H9 (cell line): ENCODE results near the gene NT5C3A. TPM values are rescaled to one million over a fixed set of nuclear protein-coding genes. Genes with fewer than 3 reads are reported as not detected.

ENCODE experiments used
- DNase-seq: peaks from one replicate; pipeline ENCODE4 v3.0.0-alpha.2; 2017
- H2AFZ ChIP-seq: one replicate; pipeline ENCODE4 v1.6.1; 2013; ENCODE audit warnings: mild to moderate bottlenecking, low read length, control low read depth, moderate library complexity
- H2AK5ac ChIP-seq: 2 replicates; pipeline ENCODE4 v1.6.1; 2013; ENCODE audit warnings: low read length, control low read depth, mixed read lengths; ENCODE audit not compliant: insufficient read length
- H2BK120ac ChIP-seq: one replicate; pipeline ENCODE4 v1.6.1; 2013; ENCODE audit warnings: low read depth, mild to moderate bottlenecking, low read length, control low read depth, inconsistent platforms; ENCODE audit not compliant: poor library complexity, severe bottlenecking
- H2BK12ac ChIP-seq: 2 replicates; pipeline ENCODE4 v1.6.1; 2013; ENCODE audit warnings: low read length, control low read depth, mixed read lengths, low read depth; ENCODE audit not compliant: insufficient read length
- H2BK15ac ChIP-seq: 2 replicates; pipeline ENCODE4 v1.6.1; 2013; ENCODE audit warnings: low read depth, low read length, control low read depth
- H2BK20ac ChIP-seq: one replicate; pipeline ENCODE4 v1.6.1; 2013; ENCODE audit warnings: low read depth, mild to moderate bottlenecking, low read length, control low read depth, inconsistent platforms; ENCODE audit not compliant: poor library complexity, severe bottlenecking
- H2BK5ac ChIP-seq: 2 replicates; pipeline ENCODE4 v1.6.1; 2013; ENCODE audit warnings: low read length, control low read depth, mixed read lengths; ENCODE audit not compliant: insufficient read length
- H3K14ac ChIP-seq: 2 replicates; pipeline ENCODE4 v1.6.1; 2013; ENCODE audit warnings: low read length, control low read depth; ENCODE audit not compliant: insufficient read depth
- H3K18ac ChIP-seq: 2 replicates; pipeline ENCODE4 v1.6.1; 2013; ENCODE audit warnings: low read depth, mild to moderate bottlenecking, mixed read lengths, low read length, control low read depth; ENCODE audit not compliant: insufficient read length
- H3K23ac ChIP-seq: 2 replicates; pipeline ENCODE4 v1.6.1; 2013; ENCODE audit warnings: low read length, control low read depth, mixed read lengths, low read depth; ENCODE audit not compliant: insufficient read length
- H3K23me2 ChIP-seq: 2 replicates; pipeline ENCODE4 v1.6.1; 2013; ENCODE audit warnings: low read depth, mild to moderate bottlenecking, mixed read lengths, low read length, control low read depth; ENCODE audit not compliant: insufficient read length, poor library complexity, severe bottlenecking
- H3K27ac ChIP-seq: 2 replicates; pipeline ENCODE4 v1.5.1; 2013; ENCODE audit warnings: low read length, control low read depth, mixed read lengths, low read depth; ENCODE audit not compliant: insufficient read length
- H3K27me3 ChIP-seq: 2 replicates; pipeline ENCODE4 v1.6.1; 2013; ENCODE audit warnings: low read length, control low read depth, inconsistent platforms; ENCODE audit not compliant: insufficient read depth
- H3K4ac ChIP-seq: 2 replicates; pipeline ENCODE4 v1.6.1; 2013; ENCODE audit warnings: low read depth, mild to moderate bottlenecking, control low read depth, inconsistent platforms, low read length, moderate library complexity
- H3K4me1 ChIP-seq: 2 replicates; pipeline ENCODE4 v1.6.1; 2013; ENCODE audit warnings: low read length, control low read depth, inconsistent platforms; ENCODE audit not compliant: insufficient read depth
- H3K4me2 ChIP-seq: 2 replicates; pipeline ENCODE4 v1.6.1; 2013; ENCODE audit warnings: low read length, control low read depth, mixed read lengths; ENCODE audit not compliant: insufficient read length, insufficient read depth
- H3K56ac ChIP-seq: 2 replicates; pipeline ENCODE4 v1.6.1; 2013; ENCODE audit warnings: low read depth, mild to moderate bottlenecking, mixed read lengths, low read length, control low read depth; ENCODE audit not compliant: insufficient read length
- H3K79me1 ChIP-seq: 2 replicates; pipeline ENCODE4 v1.6.1; 2013; ENCODE audit warnings: low read depth, mild to moderate bottlenecking, moderate library complexity, low read length, control low read depth, inconsistent platforms; ENCODE audit not compliant: insufficient read depth, poor library complexity, severe bottlenecking
- H3K79me2 ChIP-seq: 2 replicates; pipeline ENCODE4 v1.6.1; 2013; ENCODE audit warnings: low read length, control low read depth, inconsistent platforms; ENCODE audit not compliant: insufficient read depth
- H3K9ac ChIP-seq: 2 replicates; pipeline ENCODE4 v1.6.1; 2013; ENCODE audit warnings: low read length, control low read depth, mixed read lengths; ENCODE audit not compliant: insufficient read length; ENCODE audit errors: extremely low read depth
- H3K9me3 ChIP-seq: one replicate; pipeline ENCODE4 v1.6.1; 2013; ENCODE audit warnings: low read depth, low read length, inconsistent platforms; ENCODE audit not compliant: control insufficient read depth
- H3T11ph ChIP-seq: one replicate; pipeline ENCODE4 v1.6.1; 2013; ENCODE audit warnings: mild to moderate bottlenecking, low read length, control low read depth, inconsistent platforms
- H4K20me1 ChIP-seq: one replicate; pipeline ENCODE4 v1.6.1; 2013; ENCODE audit not compliant: control insufficient read depth, insufficient read length, insufficient read depth
- H4K5ac ChIP-seq: 2 replicates; pipeline ENCODE4 v1.6.1; 2013; ENCODE audit warnings: low read depth, mild to moderate bottlenecking, mixed read lengths, low read length, control low read depth; ENCODE audit not compliant: insufficient read length
- H4K8ac ChIP-seq: replicated peaks from 2 replicates; pipeline ENCODE4 v1.6.1; 2013; ENCODE audit warnings: low read length, control low read depth, mixed read lengths, low read depth; ENCODE audit not compliant: insufficient read length
- H4K91ac ChIP-seq: 2 replicates; pipeline ENCODE4 v1.6.1; 2013; ENCODE audit warnings: low read depth, mild to moderate bottlenecking, moderate library complexity, mixed read lengths, low read length, control low read depth; ENCODE audit not compliant: insufficient read length
- H3K27ac Mint-ChIP-seq, 3 experiments: 2 replicates in 2 of 3; 3 replicates in 1 of 3; pipeline ENCODE4 v1.8.0; 2020 to 2021; ENCODE audit warnings: mixed read lengths in 3 of 3, mild to moderate bottlenecking in 1 of 3, moderate library complexity in 1 of 3
- H3K27me3 Mint-ChIP-seq: 2 replicates; pipeline ENCODE4 v1.8.0; 2021; ENCODE audit warnings: low read depth, mild to moderate bottlenecking, moderate library complexity, mixed read lengths
- H3K36me3 Mint-ChIP-seq, 3 experiments: 2 replicates in 2 of 3; 3 replicates in 1 of 3; pipeline ENCODE4 v1.8.0; 2020 to 2021; ENCODE audit warnings: low read depth in 3 of 3, mixed read lengths in 3 of 3; ENCODE audit not compliant: insufficient read depth in 1 of 3
- H3K4me1 Mint-ChIP-seq, 2 experiments: 2 replicates each; pipeline ENCODE4 v1.8.0; 2020; ENCODE audit warnings: mixed read lengths in 2 of 2
- H3K4me3 Mint-ChIP-seq, 2 experiments: 2 replicates in 1 of 2; 3 replicates in 1 of 2; pipeline ENCODE4 v1.8.0; 2020 to 2021; ENCODE audit warnings: mild to moderate bottlenecking in 2 of 2, mixed read lengths in 2 of 2, moderate library complexity in 1 of 2
- H3K9me3 Mint-ChIP-seq, 2 experiments: 2 replicates in 1 of 2; 3 replicates in 1 of 2; pipeline ENCODE4 v1.8.0; 2020; ENCODE audit warnings: mild to moderate bottlenecking in 2 of 2, mixed read lengths in 2 of 2, moderate library complexity in 1 of 2
- WGBS: extraction: QIAGEN DNeasy Blood & Tissue Kit; methylation state at CpG from one replicate; pipeline ENCODE4 v1.1.7; 2013; ENCODE audit warnings: missing lambda C conversion rate, low lambda C conversion rate, mixed read lengths; ENCODE audit not compliant: insufficient read length; ENCODE audit errors: extremely low coverage; 5-methylcytosine and 5-hydroxymethylcytosine counted together
- total RNA-seq: library from RNA; stranded (reverse); gene quantifications from 2 replicates; pipeline ENCODE4 v1.2.1, GENCODE V29; 2021
- TF ChIP-seq, protein P1 (sequence below): fragments of 200-600 bp; sonication (generic); conservative IDR thresholded peaks from 3 replicates; pipeline ENCODE4 v1.8.0; 2021; ENCODE audit warnings: antibody characterized with exemption, mild to moderate bottlenecking

Gene NT5C3A
- total RNA-seq, 1 experiment from 2014 or later: 22.1 TPM

DNA sequence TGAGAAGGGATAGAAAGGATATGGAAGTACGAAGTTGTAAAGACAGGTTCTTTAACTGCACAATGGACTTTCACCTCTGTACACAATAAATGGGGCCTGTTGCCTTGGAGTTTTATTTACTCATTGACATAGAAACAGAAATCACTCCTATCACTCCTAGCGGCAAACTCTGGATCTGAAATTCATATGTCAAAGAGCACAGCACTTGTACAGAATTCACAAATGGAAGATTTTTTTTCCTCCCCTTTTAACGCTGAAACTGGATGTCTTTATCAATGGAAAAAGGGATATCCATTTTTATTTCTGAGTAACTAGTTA is 18.2 kb downstream of the NT5C3A start:
- no peak overlapping the region for H2BK20ac ChIP-seq
- no peak overlapping the region for H3K18ac ChIP-seq
- H3K14ac ChIP-seq: no peak overlapping the region
- H3K27me3 Mint-ChIP-seq: no peaks in the 10 kb centered on the region
- H2BK12ac ChIP-seq: no peak overlapping the region
- H3K4me1 ChIP-seq: no peaks in the 10 kb centered on the region
- H3K27ac Mint-ChIP-seq: no peak overlapping the region
- H2BK5ac ChIP-seq: no peak overlapping the region
- H3K79me1 ChIP-seq: peaks cover 12% of the 10 kb centered on the region
- no peak overlapping the region for H3K56ac ChIP-seq
- no peak overlapping the region for H3K4me3 Mint-ChIP-seq
- no peaks in the 10 kb centered on the region for H4K20me1 ChIP-seq
- H3T11ph ChIP-seq: no peak overlapping the region
- H2BK120ac ChIP-seq: no peak overlapping the region
- H4K91ac ChIP-seq: no peak overlapping the region
- no peak for DNase-seq
- H3K23ac ChIP-seq: no peak overlapping the region
- peaks cover 0 to 2% of the 10 kb centered on the region in 2 experiments; a peak in 1 of 4 replicates for H3K4me1 Mint-ChIP-seq
- H3K36me3 Mint-ChIP-seq: no peaks in the 10 kb centered on the region; a peak in 1 of 7 replicates
- no peaks in the 10 kb centered on the region for H3K23me2 ChIP-seq
- no peak overlapping the region for H3K9ac ChIP-seq
- no peak overlapping the region for H4K8ac ChIP-seq
- H2AK5ac ChIP-seq: no peak overlapping the region
- H2AFZ ChIP-seq: no peak overlapping the region
- no peak overlapping the region for H3K4me2 ChIP-seq
- TF ChIP-seq, protein P1, sequence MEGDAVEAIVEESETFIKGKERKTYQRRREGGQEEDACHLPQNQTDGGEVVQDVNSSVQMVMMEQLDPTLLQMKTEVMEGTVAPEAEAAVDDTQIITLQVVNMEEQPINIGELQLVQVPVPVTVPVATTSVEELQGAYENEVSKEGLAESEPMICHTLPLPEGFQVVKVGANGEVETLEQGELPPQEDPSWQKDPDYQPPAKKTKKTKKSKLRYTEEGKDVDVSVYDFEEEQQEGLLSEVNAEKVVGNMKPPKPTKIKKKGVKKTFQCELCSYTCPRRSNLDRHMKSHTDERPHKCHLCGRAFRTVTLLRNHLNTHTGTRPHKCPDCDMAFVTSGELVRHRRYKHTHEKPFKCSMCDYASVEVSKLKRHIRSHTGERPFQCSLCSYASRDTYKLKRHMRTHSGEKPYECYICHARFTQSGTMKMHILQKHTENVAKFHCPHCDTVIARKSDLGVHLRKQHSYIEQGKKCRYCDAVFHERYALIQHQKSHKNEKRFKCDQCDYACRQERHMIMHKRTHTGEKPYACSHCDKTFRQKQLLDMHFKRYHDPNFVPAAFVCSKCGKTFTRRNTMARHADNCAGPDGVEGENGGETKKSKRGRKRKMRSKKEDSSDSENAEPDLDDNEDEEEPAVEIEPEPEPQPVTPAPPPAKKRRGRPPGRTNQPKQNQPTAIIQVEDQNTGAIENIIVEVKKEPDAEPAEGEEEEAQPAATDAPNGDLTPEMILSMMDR: no peak
- H3K27ac ChIP-seq: no peak overlapping the region
- H3K79me2 ChIP-seq: peaks cover 1% of the 10 kb centered on the region; the same call in 1 of the 2 replicates
- no peaks in the 10 kb centered on the region for H3K9me3 ChIP-seq
- no peak overlapping the region for H2BK15ac ChIP-seq
- H3K4ac ChIP-seq: no peak overlapping the region
- H3K9me3 Mint-ChIP-seq: no peaks in the 10 kb centered on the region
- WGBS: no CpG with 5 or more reads among the region's 3 CpGs
- no peak overlapping the region for H4K5ac ChIP-seq
- no peaks in the 10 kb centered on the region for H3K27me3 ChIP-seq
